Measurements from ENCODE around the gene CNPY3. TPM values are rescaled to one million over a fixed set of nuclear protein-coding genes. Genes with fewer than 3 reads are reported as not detected.

Gene CNPY3
- polyA plus RNA-seq, 1 donor from 2014 or later: 26.4 TPM

- no peak for TF ChIP-seq EP300 (conservative IDR thresholded peaks at IDR 0.05; ENCODE audit: poor library complexity, severe bottlenecking)
- TF ChIP-seq REST (IDR thresholded peaks at IDR 0.05; ENCODE audit: borderline replicate concordance): no peak
- no peak for TF ChIP-seq POLR2AphosphoS5 (IDR thresholded peaks at IDR 0.05)
- TF ChIP-seq MXI1 (conservative IDR thresholded peaks at IDR 0.05; ENCODE audit: poor library complexity, severe bottlenecking): no peak
- TF ChIP-seq EZH2 (IDR thresholded peaks at IDR 0.05; ENCODE audit: borderline replicate concordance, insufficient read depth, low read length, poor library complexity, severe bottlenecking): no peak
- no peak for TF ChIP-seq SMC3 (conservative IDR thresholded peaks at IDR 0.05; ENCODE audit: poor library complexity)
- TF ChIP-seq CTCF (IDR thresholded peaks at IDR 0.05; ENCODE audit: poor library complexity, severe bottlenecking): no peak
- no peak for TF ChIP-seq RAD21 (conservative IDR thresholded peaks at IDR 0.05)
- TF ChIP-seq TAF1 (IDR thresholded peaks at IDR 0.05; ENCODE audit: low read depth): no peak
- H2AFZ ChIP-seq (ENCODE audit: low read depth, low read length): no peak overlapping the region
- H3K4me2 ChIP-seq (ENCODE audit: low read length): no peak overlapping the region
- H3K9me2 ChIP-seq (ENCODE audit: insufficient read depth, low read length): no peaks in the 10 kb centered on the region
- no peaks in the 10 kb centered on the region for H3F3A ChIP-seq (ENCODE audit: insufficient read depth, low read length, poor library complexity, severe bottlenecking)
- H3K36me3 ChIP-seq (ENCODE audit: insufficient read depth, low read length): no peaks in the 10 kb centered on the region
- H3K79me2 ChIP-seq (replicated peaks; ENCODE audit: insufficient read depth, low read length): no peaks in the 10 kb centered on the region
- peaks cover 27% of the 10 kb centered on the region for H3K27me3 ChIP-seq (ENCODE audit: insufficient read depth, low read depth, low read length)
- H3K27ac ChIP-seq (ENCODE audit: low read length): no peak overlapping the region
- no peaks in the 10 kb centered on the region for H3K9me3 ChIP-seq (ENCODE audit: low read length)
- no peak overlapping the region for H3K9ac ChIP-seq (ENCODE audit: low read length)
- H4K20me1 ChIP-seq (ENCODE audit: insufficient read depth): no peaks in the 10 kb centered on the region
- no peak overlapping the region for H3K4me3 ChIP-seq (ENCODE audit: low read length)
These were observed 34.8 kb downstream of the CNPY3 start for GRCh38 chr6:42963855-42964605.

GRCh38 chr6:42966571-42966970, 37.3 kb downstream of the CNPY3 start:
- Histone ChIP-seq H3K27ac (ENCODE audit: low read length) (no peak overlapping the region), H3K36me3 (ENCODE audit: insufficient read depth, low read length) (no peaks in the 10 kb centered on the region)

More at GRCh38 chr6:42966571-42966970, 37.3 kb downstream of the CNPY3 start:
- H3K27me3 ChIP-seq (ENCODE audit: insufficient read depth, low read depth, low read length): peaks cover 5% of the 10 kb centered on the region
- no peaks in the 10 kb centered on the region for H4K20me1 ChIP-seq (ENCODE audit: insufficient read depth)
- H3K9me2 ChIP-seq (ENCODE audit: insufficient read depth, low read length): no peaks in the 10 kb centered on the region
- H3K9me3 ChIP-seq (ENCODE audit: low read length): no peaks in the 10 kb centered on the region
- H3K4me3 ChIP-seq (ENCODE audit: low read length): no peak overlapping the region
- H3K9ac ChIP-seq (ENCODE audit: low read length): no peak overlapping the region
- H2AFZ ChIP-seq (ENCODE audit: low read depth, low read length): no peak overlapping the region
- no peak for TF ChIP-seq SMC3 (conservative IDR thresholded peaks at IDR 0.05; ENCODE audit: poor library complexity)
- TF ChIP-seq REST (IDR thresholded peaks at IDR 0.05; ENCODE audit: borderline replicate concordance): no peak
- no peak for TF ChIP-seq RAD21 (conservative IDR thresholded peaks at IDR 0.05)
- no peak for TF ChIP-seq TAF1 (IDR thresholded peaks at IDR 0.05; ENCODE audit: low read depth)
- TF ChIP-seq EP300 (conservative IDR thresholded peaks at IDR 0.05; ENCODE audit: poor library complexity, severe bottlenecking): no peak
- no peak for TF ChIP-seq MXI1 (conservative IDR thresholded peaks at IDR 0.05; ENCODE audit: poor library complexity, severe bottlenecking)
- no peak for TF ChIP-seq CTCF (IDR thresholded peaks at IDR 0.05; ENCODE audit: poor library complexity, severe bottlenecking)
- no peak for TF ChIP-seq EZH2 (IDR thresholded peaks at IDR 0.05; ENCODE audit: borderline replicate concordance, insufficient read depth, low read length, poor library complexity, severe bottlenecking)
- TF ChIP-seq POLR2AphosphoS5 (IDR thresholded peaks at IDR 0.05): no peak
- no peaks in the 10 kb centered on the region for H3F3A ChIP-seq (ENCODE audit: insufficient read depth, low read length, poor library complexity, severe bottlenecking)
- no peaks in the 10 kb centered on the region for H3K79me2 ChIP-seq (replicated peaks; ENCODE audit: insufficient read depth, low read length)
- no peak overlapping the region for H3K4me2 ChIP-seq (ENCODE audit: low read length)
